GM19467 (cell line): ENCODE results near the gene CHMP4A.
"Not testable (repeated sequence)": the region's sequence is repeated elsewhere in the genome, so short reads cannot be mapped to it uniquely, and the experiment has no call there.

Experiments used
- ATAC-seq: cut with Tn5 transposase; IDR thresholded peaks from one replicate; pipeline ENCODE4 v1.9.1; 2021; ENCODE audit warnings: mild to moderate bottlenecking, moderate library complexity; ENCODE audit not compliant: unreplicated experiment

CHMP4A gene

DNA sequence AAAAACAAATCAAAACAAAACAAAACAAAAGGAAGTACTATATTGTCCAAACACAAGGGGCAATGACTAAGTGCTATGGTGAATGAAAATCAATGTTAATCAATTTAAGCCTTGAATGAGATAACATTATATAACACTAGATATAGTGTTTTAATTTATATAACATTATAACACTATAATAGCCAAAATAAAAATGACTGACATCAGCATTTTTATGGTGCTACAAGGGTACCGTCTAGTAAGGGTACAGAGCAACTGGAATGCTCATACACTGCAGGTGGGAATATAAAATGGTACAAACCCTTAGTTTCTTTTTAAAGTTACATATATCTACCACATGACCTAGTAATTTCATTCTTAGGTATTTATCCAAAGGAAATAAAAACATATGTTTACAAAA, 13.2 kb upstream of the CHMP4A start:
- no peak for ATAC-seq

DNA sequence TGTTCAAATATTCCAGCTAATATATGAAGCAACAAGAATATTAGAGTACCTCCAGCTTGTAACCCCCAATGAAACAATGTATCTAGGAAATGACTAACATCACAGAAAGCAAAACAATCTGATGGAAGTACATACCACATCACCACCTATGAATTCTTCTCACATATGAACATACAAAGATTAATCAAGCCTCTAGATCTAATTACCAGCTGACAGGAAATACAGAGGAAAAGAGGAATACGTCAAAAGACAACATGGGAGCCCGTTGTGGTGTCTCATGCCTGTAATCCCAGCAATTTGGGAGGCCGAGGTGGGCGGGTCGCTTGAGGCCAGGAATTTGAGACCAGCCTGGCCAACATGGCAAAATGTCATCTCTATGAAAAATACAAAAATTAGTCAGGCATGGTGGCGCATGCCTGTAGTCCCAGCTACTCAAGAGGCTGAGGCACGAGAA, 11.4 kb upstream of the CHMP4A start:
- no peak for ATAC-seq

DNA sequence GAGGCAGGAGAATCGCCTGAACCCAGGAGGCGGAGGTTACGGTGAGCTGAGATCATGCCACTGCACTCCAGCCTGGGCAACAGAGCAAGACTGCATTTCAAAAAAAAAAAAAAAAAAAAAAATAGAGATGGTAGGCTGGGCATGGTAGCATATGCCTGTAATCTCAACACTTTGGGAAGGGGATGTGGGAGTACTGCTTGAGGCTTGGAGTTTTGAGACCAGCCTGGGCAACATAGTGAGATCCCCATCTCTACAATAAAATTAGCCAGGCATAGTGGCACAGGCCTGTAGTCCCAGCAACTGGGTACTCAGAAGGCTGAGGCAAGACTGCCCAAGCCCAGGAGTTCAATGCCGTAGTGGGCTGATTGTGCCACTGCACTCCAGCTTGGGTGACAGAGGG, 9.7 kb upstream of the CHMP4A start:
- ATAC-seq, result not testable (repeated sequence)

DNA sequence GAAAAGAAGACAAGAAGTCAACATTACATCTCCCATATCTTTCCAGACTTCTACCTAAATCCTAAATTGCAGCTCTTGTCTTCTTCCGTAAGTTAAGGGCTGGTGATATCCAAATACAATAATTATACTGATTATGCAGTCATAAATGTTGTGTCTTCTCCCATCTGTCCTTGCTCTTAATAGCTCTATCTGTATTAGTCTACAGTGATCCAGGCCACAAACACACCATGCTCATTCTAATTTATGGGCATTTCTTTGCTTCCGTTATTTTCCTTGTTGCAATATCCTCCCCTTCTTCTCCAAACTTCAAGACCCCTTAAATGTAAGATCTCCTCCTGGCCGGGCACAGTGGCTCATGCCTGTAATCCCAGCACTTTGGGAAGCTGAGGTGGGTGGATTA, 6.2 kb upstream of the CHMP4A start:
- no peak for ATAC-seq

DNA sequence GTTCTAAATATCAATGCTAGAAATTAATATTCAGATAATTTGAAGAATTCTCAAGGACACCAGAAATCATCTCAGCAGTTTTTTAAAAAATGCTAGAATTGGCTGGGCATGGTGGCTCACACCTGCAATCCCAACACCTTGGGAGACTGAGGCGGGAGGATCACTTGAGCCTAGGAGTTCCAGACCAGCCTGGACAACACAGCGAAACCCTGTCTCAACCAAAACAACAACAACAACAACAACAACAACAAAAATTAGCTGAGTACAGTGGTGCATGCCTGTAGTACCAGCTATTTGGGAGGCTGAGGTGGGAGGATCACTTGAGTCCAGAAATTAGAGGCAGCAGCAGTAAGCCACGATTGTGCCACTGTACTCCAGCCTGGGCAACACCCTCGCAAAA, 5.8 kb upstream of the CHMP4A start:
- ATAC-seq, result no peak

DNA sequence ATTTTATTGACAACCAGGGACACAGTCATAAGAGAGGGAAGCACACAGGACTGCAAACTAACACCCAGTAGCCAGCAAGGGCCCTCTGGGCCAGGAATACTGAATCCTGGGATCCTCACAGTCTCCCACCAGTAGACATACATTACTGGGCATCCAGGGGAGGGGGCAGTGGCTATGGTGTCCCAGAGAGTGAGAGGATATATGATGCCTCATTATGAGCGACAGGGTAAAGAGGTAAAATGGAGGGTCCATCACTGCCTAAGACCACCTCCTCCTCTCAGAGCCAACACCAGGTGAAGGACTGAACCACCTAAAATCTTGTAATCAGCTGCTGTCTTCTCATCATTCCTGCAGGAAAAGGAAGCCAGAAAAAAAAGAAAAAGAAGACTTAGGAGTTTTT, 3.6 kb upstream of the CHMP4A start:
- not testable (repeated sequence) for ATAC-seq

DNA sequence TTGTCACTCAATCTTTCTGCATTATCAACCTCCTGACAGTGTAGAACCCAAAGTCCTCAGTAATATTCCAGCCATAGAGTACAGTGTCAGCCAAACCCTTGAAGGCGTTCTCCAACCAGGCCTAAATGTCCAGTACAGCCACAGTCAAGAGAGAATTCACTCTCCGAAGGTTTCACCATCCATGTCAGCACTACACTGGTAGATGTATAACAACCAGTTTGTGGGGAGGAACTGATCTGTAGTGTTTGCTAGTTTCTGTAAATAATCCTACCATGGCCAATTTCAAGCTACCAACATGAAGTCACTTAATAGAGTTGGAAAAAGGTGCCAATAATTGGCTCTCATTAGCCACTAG, 3.0 kb upstream of the CHMP4A start:
- ATAC-seq, result no peak

DNA sequence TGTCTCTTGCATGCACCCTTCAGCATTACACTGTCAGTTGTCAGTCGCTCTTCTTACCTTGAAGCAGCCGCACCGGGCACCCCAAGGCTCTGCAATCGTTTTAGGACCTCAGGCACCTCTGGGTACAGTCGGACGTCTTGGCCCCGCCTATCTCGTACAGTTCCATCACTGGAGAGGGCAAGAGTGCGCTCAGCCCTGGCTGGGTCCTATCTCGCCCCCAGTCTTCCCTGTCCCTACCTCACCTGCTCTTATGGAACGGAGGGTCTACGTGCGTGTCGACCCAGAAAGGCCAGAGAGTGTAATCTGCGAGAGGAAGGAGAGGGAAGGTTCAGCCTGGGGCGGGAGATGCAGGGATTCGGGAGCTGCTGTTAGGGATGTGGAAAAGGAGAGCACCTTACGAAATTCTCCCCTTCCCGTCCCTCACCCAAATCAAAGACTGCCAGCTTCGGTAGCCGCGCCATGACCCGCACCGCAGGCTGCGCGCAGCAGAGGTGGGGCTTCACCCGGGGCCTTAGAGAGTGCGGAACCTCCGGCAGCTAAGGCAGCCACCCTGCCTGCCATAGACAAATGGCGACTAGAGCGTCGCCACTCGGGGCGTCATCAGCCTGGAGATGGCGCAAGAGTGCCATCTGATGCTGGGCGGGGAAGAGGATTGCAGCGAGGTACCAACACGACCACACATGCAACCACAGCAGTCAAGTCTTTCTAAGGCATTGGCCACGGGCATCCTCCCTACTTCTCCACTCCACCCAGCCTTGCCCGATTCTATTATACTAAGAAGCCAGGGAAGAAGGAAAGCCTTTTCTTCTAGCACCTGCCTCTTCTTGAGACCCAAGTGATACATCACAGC, 2.4 kb upstream of the CHMP4A start, which contains the start of gene MDP1:
TSS of gene MDP1 (minus strand) at position 572 of the 850 bp plus-strand sequence. CDS start at position 461, 111 bp downstream.
- peak; percentile 71 for ATAC-seq

DNA sequence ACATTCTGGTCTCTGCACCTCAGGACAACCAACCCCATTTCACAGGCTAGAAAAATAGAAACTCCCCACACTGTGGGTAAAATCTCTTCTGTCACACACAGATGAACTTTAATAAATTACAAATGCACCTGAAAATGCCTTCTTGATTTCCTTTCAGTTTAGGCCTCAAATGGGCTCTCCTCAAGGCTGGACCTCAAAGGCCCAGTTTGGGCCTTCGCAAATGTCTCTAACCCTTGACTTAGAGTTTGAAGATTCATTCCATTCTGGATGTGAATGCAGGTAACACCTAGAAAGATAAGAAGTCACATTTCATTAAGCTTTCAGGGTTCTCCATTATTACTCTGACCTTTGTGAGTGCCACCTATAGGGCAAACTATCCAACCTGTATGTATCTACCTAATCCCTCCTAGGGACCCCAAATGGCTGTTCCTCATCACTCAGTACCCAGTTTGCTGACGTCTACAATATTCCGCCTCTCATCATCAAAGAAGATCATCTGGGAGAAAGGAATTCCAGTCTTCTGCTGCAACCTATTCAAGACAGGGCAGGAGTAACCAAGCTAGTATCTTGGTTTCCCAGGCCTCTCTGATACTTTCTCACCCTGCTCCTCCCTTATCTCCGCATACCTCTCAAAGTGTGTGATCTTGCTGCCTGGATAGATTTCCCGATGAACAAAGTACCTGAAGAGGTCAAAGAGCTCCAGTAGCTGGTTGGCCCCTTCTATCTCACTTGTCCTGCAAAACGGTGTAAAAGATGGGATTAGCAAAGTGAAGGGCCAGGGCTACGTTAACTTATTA, 776 bp upstream of the CHMP4A start:
- no peak for ATAC-seq

DNA sequence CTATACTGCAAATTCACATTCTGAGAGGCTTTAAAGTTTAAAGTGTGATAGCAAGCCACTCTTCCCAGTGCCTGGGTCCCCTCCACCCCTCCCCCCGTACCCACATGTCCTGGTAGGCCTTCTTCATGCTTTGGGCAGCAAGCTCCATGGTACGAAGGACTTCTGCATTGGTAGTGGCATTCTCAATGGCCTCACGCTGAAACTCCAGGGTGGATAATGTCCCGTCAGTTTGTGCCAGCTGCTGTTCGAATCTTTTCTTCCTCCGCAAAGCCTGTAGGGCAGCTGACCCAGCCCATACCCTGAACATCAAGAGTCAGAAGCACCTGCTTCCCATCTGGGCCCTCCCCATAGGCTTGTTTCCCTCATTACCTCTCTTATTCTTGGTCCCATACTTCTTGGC, 2.0 kb downstream of the CHMP4A start:
- no peak for ATAC-seq

DNA sequence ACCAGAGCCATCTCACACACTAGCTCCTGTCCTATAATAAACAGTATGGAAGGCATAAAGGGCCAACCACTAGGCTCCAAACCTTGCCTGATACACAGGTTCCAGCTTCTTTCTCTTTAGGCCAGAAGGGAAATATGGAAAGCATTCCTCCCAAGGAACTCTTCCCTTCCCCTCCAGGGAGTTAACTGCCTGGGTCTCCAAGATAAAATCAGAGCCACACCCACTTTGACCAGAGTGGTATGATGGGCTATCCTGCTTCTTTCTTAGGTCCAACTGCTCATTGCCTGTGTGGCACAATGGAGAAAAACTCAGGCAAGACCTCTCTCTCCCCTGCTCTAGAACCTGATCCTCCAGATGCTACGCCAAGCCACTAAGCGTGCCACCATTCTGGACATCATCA, 5.7 kb downstream of the CHMP4A start:
- no peak for ATAC-seq

DNA sequence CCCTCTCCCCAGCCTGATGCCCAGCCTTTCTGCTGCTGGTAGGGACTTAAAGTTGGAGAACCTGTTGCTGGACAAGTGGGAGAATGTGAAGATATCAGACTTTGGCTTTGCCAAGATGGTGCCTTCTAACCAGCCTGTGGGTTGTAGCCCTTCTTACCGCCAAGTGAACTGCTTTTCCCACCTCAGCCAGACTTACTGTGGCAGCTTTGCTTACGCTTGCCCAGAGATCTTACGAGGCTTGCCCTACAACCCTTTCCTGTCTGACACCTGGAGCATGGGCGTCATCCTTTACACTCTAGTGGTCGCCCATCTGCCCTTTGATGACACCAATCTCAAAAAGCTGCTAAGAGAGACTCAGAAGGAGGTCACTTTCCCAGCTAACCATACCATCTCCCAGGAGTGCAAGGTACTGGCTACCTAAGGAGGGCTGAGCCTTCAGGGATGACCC, 6.2 kb downstream of the CHMP4A start:
- no peak for ATAC-seq

DNA sequence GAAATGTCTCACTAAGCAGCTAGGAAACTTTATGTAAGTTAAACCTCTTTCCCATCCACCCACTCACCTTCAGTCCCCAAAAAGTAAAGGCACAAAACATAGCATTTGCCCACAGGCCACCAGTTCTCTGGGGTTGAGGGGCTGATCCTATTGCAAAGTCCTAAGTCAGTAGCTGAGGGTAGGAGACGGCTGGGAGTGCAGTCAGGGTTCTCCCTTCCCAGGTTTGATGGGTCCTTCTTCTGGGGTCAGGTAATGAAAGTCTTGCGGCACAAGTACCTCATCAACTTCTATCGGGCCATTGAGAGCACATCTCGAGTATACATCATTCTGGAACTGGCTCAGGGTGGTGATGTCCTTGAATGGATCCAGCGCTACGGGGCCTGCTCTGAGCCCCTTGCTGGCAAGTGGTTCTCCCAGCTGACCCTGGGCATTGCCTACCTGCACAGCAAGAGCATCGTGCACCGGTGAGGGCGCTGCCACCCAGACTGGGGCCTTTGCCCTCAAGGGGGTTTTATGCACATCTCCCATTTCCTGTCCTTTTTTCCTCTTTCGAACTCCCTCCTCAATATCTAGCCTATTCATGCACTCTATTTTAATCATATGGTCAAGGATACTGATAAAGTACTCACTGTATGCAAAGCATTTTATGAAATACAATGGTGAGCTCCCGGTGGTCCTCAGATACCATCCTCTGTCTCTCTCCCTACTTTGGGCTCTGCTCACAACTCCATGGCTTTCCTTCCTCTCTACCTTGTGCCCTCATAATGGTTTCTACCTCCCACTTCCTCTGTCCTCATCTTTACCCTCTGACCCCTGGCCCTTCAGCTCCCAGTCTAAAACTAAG, 6.8 kb downstream of the CHMP4A start:
- no peak for ATAC-seq

DNA sequence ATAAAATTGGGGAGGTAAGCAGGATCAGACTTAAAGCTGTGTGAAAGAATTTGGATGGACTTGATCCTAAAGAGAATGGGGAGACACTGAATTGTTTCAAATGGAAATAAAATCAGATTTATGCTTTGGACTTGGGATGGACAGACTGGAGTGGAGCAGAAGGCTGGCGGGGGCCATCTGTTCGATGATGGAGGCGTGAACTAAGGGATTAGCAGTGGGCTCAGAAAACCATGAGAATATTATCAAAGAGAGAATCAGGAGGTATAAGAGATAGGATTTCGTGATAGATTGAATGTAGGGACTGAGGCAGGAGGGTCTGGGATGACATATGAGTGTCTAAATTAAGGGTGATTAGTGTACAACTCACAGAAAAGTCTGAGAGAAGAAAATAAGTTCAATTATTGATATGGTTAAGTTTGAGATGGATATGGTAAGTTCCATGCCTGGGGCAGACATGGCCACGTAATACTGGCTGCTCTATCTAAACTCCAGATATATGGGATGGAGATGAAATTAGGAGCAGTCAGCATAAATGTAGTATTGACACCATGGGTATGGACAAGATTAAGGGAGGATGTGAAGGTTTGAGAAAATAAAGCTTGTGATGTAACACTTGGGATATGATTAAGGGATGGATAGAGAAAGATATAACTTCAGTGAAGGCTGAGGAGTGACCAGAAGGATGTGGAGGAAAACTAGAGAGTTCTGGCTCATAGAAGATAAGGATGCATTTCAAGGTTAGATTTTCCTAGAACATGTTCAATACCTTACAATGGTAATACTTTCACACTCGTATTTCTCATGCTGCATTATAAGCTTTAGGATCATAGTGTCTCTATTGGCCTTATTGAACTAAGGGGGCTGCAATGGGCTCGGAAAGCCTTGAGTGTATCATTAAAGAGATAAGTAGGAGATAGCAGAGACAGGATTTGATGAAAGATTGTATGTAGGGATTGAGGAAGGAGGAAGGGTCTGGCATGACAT, 8.8 kb downstream of the CHMP4A start:
- no peak for ATAC-seq

DNA sequence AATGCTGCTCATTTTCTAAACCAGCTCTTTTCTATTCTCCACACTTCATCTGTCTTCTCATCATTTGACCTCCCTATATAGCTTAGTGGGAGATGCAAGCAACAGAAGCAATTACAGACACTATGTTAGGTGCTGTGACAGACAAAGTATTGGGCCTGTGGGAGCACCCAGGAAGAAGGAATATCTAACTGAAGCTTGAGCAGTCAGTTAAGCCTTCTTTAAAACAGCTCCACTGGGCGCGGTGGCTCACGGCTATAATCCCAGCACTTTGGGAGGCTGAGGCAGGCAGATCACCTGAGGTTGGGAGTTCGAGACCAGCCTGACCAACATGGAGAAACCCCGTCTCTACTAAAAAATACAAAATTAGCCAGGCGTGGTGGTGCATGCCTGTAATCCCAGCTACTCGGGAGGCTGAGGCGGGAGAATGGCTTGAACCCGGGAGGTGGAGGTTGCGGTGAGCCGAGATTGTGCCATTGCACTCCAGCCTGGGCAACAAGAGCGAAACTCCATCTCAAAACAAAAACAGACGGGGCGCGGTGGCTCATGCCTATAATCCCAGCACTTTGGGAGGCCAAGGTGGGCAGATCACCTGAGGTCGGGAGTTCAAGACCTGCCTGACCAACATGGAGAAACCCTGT, 9.9 kb downstream of the CHMP4A start:
- not testable (repeated sequence) for ATAC-seq

DNA sequence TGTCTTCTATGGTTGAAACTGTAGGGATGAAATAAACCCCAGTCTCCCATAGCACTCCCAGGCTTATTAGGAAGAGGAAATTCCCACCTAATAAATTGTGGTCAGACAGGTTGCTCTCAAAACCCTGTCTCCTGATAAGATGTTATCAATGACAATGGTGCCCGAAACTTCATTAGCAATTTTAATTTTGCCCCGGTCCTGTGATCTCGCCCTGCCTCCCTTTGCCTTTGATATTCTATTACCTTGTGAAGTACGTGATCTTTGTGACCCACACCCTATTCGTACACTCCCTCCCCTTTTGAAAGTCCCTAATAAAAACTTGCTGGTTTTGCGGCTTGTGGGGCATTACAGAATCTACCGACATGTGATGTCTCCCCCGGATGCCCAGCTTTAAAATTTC, 10.8 kb downstream of the CHMP4A start:
- ATAC-seq, result not testable (repeated sequence)

DNA sequence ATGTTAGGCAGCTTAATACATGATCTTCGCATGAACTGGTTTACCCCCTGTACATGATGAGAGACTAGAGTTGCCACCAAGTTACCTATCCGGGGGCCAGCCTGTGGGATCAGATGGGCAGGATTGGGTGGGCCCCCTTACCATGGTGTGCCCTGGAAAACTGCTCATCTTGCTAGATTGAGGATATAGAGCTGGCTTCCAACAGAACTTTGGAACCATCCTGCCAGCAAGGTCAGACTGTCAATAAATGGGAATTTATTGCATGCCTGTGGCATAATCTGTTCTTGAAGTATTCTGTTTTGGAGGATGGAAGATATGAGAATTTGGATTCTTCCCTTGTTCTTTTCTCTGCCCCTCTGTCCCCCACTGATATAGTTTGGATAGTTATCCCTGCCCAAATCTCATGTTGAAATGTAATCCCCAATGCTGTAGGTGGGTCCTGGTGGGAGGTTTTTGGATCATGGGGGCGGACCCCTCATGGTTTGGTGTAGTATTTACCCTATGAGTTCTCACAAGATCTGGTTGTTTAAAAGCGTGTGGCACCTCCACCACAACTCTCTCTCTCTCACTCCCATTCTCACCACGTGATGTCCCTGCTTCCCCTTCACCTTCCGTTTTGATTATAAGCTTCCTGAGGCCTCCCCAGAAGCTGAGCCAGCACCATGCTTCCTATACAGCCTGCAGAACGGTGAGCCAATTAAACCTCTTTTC, 14.3 kb downstream of the CHMP4A start:
- ATAC-seq, result no peak

DNA sequence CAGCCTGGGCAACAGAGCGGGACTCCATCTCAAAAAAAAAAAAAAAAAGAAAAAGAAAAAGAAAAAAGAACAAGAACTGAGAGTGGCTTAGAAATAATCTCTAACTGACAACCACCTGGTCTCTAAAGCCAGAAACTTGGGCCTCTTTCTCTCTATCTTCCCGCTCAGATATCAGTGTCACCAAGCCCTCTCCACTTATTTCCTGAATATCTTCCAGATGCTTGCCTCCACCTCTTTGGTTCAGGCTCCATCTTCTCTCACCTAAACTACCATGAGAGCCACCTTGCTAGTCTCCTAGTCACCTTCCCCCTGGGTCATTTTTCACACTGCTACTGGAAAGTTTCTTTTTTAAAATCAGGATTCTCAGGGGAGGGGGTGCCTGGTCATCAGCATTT, 16.2 kb downstream of the CHMP4A start:
- no peak for ATAC-seq
